ENCODE data around the gene FBXW7. TPM values are rescaled to one million over a fixed set of nuclear protein-coding genes. Genes with fewer than 3 reads are reported as not detected.

FBXW7 gene
- total and polyA plus RNA-seq, 2 of the 8 experiments (the other 6 are each of a cell fraction or from before 2014, with no cell fraction given) = 6.0 to 26.7 TPM

DNA sequence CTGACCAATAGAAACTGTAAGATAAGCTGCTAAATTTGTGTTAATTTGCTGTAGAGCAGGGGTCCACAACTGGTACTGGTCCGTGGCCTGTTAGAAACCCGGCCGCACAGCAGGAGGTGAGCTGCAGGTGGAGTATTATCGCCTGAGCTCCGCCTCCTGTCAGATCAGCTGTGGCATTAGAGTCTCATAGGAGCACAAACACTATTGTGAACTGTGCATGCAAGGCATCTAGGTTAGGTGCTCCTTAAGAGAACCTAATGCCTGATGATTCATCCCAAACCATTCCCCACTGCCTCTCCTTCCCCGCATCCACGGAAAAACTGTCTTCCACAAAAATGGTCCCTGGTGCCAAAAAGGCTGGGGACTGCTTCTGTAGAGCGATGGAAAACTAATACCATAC is 19.7 kb downstream of the FBXW7 start (continued):
- TF ChIP-seq, protein P1, sequence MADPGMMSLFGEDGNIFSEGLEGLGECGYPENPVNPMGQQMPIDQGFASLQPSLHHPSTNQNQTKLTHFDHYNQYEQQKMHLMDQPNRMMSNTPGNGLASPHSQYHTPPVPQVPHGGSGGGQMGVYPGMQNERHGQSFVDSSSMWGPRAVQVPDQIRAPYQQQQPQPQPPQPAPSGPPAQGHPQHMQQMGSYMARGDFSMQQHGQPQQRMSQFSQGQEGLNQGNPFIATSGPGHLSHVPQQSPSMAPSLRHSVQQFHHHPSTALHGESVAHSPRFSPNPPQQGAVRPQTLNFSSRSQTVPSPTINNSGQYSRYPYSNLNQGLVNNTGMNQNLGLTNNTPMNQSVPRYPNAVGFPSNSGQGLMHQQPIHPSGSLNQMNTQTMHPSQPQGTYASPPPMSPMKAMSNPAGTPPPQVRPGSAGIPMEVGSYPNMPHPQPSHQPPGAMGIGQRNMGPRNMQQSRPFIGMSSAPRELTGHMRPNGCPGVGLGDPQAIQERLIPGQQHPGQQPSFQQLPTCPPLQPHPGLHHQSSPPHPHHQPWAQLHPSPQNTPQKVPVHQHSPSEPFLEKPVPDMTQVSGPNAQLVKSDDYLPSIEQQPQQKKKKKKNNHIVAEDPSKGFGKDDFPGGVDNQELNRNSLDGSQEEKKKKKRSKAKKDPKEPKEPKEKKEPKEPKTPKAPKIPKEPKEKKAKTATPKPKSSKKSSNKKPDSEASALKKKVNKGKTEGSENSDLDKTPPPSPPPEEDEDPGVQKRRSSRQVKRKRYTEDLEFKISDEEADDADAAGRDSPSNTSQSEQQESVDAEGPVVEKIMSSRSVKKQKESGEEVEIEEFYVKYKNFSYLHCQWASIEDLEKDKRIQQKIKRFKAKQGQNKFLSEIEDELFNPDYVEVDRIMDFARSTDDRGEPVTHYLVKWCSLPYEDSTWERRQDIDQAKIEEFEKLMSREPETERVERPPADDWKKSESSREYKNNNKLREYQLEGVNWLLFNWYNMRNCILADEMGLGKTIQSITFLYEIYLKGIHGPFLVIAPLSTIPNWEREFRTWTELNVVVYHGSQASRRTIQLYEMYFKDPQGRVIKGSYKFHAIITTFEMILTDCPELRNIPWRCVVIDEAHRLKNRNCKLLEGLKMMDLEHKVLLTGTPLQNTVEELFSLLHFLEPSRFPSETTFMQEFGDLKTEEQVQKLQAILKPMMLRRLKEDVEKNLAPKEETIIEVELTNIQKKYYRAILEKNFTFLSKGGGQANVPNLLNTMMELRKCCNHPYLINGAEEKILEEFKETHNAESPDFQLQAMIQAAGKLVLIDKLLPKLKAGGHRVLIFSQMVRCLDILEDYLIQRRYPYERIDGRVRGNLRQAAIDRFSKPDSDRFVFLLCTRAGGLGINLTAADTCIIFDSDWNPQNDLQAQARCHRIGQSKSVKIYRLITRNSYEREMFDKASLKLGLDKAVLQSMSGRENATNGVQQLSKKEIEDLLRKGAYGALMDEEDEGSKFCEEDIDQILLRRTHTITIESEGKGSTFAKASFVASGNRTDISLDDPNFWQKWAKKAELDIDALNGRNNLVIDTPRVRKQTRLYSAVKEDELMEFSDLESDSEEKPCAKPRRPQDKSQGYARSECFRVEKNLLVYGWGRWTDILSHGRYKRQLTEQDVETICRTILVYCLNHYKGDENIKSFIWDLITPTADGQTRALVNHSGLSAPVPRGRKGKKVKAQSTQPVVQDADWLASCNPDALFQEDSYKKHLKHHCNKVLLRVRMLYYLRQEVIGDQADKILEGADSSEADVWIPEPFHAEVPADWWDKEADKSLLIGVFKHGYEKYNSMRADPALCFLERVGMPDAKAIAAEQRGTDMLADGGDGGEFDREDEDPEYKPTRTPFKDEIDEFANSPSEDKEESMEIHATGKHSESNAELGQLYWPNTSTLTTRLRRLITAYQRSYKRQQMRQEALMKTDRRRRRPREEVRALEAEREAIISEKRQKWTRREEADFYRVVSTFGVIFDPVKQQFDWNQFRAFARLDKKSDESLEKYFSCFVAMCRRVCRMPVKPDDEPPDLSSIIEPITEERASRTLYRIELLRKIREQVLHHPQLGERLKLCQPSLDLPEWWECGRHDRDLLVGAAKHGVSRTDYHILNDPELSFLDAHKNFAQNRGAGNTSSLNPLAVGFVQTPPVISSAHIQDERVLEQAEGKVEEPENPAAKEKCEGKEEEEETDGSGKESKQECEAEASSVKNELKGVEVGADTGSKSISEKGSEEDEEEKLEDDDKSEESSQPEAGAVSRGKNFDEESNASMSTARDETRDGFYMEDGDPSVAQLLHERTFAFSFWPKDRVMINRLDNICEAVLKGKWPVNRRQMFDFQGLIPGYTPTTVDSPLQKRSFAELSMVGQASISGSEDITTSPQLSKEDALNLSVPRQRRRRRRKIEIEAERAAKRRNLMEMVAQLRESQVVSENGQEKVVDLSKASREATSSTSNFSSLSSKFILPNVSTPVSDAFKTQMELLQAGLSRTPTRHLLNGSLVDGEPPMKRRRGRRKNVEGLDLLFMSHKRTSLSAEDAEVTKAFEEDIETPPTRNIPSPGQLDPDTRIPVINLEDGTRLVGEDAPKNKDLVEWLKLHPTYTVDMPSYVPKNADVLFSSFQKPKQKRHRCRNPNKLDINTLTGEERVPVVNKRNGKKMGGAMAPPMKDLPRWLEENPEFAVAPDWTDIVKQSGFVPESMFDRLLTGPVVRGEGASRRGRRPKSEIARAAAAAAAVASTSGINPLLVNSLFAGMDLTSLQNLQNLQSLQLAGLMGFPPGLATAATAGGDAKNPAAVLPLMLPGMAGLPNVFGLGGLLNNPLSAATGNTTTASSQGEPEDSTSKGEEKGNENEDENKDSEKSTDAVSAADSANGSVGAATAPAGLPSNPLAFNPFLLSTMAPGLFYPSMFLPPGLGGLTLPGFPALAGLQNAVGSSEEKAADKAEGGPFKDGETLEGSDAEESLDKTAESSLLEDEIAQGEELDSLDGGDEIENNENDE (IDR thresholded peaks at IDR 0.05; ENCODE audit: insufficient replicate concordance, low read length) = no peak
- no peak for TF ChIP-seq POU5F1 (IDR thresholded peaks at IDR 0.05; ENCODE audit: low read depth, low read length)
- TF ChIP-seq, protein P2, sequence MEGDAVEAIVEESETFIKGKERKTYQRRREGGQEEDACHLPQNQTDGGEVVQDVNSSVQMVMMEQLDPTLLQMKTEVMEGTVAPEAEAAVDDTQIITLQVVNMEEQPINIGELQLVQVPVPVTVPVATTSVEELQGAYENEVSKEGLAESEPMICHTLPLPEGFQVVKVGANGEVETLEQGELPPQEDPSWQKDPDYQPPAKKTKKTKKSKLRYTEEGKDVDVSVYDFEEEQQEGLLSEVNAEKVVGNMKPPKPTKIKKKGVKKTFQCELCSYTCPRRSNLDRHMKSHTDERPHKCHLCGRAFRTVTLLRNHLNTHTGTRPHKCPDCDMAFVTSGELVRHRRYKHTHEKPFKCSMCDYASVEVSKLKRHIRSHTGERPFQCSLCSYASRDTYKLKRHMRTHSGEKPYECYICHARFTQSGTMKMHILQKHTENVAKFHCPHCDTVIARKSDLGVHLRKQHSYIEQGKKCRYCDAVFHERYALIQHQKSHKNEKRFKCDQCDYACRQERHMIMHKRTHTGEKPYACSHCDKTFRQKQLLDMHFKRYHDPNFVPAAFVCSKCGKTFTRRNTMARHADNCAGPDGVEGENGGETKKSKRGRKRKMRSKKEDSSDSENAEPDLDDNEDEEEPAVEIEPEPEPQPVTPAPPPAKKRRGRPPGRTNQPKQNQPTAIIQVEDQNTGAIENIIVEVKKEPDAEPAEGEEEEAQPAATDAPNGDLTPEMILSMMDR (IDR thresholded peaks at IDR 0.05; ENCODE audit: control extremely low read depth in 1 of 3, insufficient read depth in 1 of 3, low read depth in 1 of 3, low read length in 3 of 3) = no peak
- TF ChIP-seq SAP30 (IDR thresholded peaks at IDR 0.05; ENCODE audit: insufficient read depth, insufficient replicate concordance, low read length) = no peak
- no peak for TF ChIP-seq TBP (IDR thresholded peaks at IDR 0.05; ENCODE audit: low read depth, low read length)
- no peak for TF ChIP-seq SP1 (IDR thresholded peaks at IDR 0.05; ENCODE audit: low read depth, low read length)
- TF ChIP-seq, protein P3, sequence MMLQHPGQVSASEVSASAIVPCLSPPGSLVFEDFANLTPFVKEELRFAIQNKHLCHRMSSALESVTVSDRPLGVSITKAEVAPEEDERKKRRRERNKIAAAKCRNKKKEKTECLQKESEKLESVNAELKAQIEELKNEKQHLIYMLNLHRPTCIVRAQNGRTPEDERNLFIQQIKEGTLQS (IDR thresholded peaks at IDR 0.05; ENCODE audit: insufficient read depth, low read depth, low read length) = no peak
- no peak for TF ChIP-seq RNF2 (IDR thresholded peaks at IDR 0.05; ENCODE audit: borderline replicate concordance, low read depth, low read length, missing control alignments, poor library complexity, severe bottlenecking)
